Stimulated activated CD4-positive, alpha-beta T cell treated with anti-CD3 and anti-CD28 coated beads, Interleukin-2, amount 100 ng/mL, for 24 hours (primary cell): ENCODE results near the gene ATG4B.

Experiments
- DNase-seq, 2 donors: peaks; one replicate each; pipeline ENCODE4 v3.0.0-alpha.2; 2020

Gene ATG4B

DNA sequence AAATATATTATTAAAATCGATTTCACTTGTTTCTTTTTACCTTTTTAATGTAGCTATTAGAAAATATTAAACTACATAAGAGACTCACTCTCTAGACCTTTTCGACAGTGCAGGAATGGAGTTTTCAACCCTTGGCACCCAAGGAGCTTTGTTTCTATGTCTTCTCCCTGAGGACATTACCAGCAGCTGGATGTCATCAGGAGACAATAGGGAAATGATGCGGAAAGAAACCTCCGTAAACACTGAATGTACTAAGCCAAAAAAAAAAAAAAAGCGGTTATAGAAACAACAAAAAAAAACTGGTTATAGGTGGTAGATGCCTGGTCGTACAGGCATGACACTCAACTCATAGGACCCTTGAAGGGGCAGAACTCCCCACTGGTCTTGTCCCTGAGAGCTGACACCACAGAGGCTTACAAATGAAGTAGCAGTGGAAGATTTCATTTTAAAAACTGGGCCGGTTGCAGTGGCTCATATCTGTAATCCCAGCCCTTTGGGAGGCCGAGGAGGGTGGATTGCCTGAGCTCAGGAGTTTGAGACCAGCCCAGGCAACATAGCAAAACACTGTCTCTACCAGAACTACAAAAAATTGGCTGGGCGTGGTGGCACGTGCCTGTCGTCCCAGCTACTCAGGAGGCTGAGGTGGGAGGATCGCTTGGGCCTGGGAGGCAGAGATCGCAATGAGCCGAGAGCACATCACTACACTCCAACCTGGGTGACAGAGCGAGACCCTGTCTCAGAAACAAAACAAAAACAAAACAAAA is 24.3 kb upstream of the ATG4B start:
- DNase-seq, result no peak

DNA sequence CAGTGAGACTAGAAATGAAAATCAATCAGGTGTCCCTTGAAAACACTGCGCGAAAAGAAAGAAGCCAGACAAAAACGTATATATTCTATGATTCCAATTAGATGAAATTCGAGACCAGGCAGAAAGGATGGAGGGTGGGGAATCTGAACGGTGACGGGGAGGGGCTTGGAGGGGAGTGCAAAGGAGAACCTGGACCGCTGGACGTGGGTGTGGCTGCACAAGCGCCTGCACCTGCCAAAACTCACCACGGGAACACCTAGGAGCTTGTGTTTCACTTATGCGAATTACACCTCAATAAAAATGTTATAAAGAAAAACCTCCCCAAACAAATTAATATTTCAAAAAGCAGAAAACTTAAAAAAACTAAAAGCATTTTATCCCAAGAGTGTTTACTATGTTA is 22.5 kb upstream of the ATG4B start:
- no peak for DNase-seq

DNA sequence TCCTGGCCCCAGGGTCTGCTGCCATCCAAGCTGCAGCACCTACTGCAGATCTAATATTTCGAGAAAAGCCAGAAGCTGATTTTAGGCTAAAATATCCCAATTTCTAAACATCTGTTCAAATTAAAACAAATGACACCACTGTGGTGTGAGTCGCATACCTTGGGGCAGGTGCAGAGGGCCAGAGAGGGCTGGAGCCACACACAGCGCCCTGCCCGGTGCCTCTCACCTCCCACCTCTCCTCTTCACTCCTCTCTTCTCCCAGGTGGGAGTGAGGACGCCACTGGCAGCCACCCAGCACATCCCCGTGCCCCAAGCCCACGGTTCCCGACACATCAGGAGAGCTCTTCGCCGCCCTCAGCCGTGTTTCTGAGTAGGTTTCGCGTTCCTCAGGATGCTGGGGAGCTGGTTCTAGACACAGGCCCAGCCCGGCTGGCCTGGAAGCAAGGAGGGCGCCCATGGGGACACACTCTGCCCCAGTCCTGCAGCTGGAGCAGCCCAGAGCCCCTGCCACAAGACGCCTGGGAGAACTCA is 21.9 kb upstream of the ATG4B start:
- DNase-seq, result no peak

DNA sequence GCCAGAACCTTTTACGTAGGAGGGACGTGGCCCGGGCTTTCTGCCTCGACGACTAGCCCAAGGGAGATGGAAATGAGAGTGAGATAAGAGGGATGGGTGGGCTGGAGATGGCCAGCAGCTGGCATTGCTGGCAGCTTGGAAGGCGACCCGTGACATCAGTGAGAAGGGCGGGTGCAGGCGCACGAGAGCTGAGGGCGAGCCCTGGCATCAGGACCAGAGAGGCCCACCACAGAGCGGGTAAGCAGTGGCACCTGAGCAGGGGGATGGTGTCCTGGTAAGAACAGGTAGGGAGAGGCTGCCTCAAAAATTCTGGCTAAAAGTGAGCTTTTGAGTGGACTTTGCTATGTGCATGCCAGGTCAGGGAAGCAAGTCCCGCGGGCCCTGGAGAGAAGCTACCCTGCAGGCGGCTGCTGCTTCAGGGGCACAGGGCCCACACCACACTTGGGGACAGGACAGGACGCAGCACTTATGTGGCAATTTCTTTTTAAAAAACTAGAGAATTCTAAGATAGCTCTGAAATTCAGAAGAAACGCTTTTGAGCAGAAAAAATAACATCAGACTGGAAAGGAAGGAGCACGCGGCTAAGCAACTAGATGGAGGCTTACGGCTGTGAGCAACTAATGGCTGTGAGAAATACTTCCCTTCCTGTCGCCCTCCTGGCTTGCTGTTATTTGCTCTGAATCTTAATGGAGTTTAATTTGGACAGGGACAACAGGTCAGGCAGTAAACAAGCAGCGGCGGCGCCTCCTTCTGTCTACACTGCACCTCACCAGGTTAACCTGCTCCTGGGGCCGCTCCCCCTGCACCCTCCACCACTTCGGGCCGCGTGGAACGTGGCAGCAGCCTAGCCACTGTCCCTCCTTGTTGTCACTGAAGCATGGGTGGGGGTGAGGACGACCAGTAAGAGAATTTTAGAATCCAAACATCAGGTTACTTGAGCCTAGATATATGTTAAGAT is 21.0 kb upstream of the ATG4B start:
- no peak for DNase-seq

DNA sequence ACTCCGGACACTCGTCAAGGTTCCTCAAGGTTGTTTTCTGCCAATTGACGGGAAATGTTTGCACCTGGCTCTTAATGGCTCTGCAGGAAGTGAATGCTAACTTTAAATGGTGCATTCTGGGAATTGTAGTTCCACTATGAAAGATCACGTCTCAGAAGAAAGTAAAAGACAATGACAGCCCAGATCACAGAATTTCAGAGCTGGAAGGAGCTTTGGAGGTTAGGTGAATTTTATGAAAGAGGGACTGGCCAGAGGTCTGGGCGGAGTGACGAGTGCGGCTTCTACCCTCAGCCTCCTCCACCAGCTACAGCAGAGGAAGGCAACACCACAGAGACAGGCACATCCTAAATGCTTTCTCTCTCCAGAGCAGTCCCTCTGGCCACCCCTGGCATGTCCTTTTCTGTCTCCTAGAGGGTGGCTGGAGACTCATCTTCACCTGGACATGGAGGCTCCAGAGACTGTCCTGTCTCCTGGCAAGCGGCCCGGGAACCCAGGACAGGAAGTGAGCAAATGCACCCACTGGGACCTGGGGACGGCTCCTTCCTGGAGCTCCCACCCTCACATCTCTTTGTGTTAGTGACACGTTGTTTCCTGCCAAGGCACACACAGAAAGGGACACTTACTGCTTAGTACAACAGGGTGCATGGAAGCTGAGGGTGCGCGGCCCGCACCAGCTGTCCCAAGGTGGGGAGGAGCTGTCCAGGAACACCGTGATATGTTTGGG is 19.9 kb upstream of the ATG4B start:
- DNase-seq, result peak in 1 of 2 donors; percentile 35

DNA sequence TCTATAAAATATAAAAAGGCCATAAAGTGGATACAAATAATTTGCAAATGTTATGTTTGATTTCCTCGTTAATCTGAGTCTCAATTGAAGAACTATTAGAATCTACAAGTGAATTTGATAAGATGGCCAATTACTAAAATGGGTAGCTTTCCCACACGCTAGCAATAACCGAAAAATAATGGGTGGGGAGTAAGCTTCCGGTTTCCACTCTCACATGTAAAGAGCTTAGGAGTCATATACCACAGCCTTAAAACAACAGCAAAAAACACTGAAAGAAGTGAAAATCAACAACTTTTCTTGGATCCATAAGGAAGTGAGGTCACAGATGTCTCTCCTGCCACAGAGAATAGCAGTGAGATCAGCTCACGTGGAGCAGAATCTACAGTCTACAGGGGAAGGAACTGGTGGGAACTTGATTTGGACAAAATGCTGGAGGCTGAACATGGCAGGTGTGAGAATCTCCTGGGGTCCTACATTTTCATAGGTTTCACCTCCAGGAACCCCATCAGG is 19.1 kb upstream of the ATG4B start:
- DNase-seq, result no peak

DNA sequence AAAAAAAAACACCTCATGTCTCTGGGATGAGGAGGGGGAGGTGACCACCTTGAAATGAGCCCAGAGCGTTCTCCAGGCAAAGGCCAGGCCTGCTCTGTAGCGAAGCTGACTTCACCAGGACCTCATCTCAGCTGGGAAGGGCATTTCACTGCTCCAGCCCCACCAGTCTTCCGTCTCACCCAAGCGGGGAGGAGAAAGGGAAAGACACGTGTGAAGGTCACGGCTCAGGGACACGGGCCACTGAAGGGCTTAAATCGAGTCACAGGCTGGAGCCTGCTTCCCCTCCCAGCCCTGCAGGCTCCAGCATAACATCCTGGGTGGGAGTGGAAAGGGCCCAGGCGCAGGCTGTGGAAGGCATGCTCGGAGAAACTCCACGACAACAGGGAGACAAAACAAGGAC is 18.7 kb upstream of the ATG4B start:
- no peak for DNase-seq

DNA sequence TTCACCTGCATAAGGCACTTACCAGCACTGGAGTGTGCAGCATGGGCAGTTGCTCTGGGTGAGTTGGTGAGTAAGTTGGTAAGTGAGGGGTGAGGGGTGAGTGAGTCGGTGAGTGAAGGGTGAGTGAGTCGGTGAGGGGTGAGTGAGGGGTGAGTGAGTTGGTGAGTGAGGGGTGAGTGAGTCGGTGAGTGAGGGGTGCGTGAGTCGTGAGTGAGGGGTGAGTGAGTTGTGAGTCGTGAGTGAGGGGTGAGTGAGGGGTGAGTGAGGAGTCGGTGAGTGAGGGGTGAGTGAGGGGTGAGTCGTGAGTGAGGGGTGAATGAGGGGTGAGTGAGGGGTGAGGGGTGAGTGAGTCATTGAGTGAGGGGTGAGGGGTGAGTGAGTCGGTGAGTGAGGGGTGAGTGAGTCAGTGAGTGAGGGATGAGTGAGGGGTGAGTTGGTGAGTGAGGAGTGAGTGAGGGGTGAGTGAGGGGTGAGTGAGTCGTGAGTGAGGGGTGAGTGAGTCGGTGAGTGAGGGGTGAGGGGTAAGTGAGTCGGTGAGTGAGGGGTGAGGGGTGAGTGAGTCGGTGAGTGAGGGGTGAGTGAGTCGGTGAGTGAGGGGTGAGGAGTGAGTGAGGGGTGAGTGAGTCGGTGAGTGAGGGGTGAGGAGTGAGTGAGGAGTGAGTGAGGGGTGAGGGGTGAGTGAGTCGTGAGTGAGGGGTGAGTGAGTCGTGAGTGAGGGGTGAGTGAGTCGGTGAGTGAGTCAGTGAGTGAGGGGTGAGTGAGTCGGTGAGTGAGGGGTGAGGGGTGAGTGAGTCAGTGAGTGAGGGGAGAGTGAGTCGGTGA is 17.7 kb upstream of the ATG4B start:
- DNase-seq, result peak; percentile 16 to 29

DNA sequence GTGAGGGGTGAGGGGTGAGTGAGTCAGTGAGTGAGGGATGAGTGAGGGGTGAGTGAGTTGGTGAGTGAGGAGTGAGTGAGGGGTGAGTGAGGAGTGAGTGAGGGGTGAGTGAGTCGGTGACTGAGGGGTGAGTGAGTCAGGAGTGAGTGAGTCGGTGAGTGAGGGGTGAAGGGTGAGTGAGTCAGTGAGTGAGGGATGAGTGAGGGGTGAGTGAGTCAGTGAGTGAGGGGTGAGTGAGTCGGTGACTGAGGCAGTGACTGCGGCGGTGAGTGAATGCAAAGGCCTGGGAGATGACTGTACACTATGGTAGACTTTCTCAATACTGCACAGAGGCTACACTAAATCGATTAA is 17.1 kb upstream of the ATG4B start:
- peak; percentile 65 to 74 for DNase-seq

DNA sequence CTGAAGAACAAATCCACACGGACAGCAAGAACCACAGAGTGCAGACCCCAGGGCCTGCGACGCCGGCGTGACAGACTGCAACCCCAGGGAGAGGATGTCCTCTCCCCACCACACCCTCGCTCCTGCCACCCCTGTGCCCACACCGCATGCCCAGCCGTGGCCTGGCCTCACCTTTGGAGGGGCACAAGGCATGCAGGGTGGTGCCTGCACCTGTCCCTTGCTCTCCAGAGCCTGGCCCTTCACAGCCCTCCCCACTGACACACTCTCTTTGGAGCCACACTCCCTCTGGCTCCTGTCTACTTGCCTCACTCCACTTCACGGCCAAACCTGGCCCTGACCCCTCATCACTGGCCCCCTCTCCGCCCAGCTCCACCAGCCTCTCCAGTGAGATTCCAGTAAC is 9.8 kb upstream of the ATG4B start:
- DNase-seq, result no peak

DNA sequence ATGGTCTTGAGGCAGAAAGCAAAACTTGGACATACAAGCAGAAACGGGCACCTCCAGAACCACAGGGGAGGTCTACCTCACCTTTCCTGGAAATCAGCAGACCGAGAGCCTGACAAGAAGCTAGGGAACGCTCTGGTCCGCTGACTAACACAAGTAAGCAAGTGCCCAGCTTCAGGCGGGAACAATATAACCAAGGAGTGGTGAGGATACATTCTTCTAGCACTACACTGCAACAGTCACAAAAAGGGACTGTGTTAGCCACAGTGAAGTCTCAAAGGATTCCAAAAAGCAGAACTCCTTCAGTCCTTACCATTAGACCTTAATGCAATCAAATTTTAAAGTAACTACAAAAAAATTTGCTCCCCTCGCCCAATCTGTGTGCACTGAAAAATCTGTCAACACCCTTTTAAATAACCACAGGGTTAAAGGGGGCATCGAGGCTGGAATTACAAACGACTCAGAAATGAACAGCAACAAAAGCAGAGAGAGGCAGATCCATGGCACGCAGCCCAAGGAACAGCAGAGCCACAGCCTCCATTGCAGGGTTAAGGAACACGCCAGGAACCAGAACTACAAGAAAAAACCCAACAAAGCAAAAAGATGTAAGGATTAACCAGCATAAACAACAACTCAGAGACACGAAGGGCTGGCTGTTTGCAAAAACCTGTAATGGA is 7.6 kb upstream of the ATG4B start:
- no peak for DNase-seq

DNA sequence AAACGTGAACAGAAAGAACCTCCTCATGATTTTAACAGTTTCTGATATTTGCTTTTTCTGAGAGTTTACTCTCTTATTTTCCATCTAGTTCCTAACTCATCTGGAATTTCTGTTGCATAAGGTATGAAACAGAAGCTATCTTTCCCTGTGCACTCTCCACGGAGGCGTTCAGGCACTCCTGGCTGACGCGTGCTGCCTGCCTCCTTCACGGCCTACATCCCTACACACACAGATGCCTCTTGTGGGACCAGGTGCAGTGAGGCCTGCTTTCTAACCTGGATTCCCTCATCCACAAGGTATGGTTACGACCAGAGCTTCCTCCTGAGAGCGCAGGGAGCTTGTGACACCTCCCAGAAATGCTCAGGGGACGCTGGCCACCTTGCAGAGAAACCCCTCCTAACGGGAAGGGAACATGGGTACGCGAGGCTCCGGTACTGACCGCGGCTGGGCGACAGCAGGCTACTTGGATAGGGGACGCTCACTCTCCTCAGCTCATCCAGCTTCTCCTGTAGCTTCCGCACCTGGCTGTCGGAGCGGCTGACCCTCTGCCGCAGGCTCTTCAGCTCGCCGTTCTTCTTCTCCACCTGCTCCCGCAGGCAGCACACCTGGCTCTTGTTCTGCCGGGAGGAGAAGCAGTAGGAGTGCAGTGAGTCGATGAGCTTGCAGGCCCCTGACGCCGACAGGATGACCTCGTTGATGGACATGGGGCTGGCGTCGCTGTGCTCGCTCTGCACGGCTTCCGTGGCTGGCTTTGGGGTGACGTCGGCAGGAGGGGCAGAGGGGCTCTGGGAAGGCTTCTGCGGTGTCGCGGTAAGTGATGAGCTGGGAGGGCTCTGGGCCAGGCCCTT is 4.8 kb upstream of the ATG4B start:
- DNase-seq, result no peak

DNA sequence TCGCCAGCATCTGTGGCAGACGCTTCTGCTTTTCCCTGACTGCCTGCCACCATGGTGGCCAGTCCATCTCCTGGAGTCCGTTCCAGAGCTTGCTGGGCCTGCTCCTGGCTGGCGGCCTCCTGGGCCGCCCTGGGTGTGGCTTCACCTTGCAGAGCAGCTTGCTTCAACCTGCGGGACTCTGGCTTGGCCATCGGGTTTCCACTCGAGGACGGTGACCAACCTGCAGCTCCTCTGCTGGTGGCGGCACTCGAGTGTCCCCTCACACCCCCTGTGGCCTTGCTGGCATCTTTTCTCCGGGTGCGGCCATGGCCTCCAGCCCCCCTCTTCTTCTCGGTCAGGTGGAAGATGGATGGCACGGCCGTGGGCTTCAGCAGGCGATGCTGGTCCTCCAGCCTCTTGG is 3.9 kb upstream of the ATG4B start:
- no peak for DNase-seq

DNA sequence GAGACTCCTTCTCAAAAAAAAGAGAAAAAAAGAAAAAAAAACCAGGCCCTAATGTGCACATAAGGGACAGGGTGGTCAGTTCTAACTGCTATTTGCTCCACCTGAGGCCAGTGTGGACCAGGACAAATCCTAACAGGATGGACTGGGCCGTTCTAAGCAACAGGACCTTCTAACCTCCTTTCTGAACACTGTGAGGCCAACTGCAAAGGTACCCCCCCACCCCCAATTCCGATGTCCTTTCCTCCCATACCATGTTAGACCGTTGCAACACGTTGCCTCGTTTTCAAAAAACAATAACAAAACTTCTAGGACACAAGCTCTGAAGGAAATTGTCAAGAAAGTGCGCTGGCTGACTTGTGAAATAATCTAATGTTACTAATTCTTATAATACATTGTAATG is 1.7 kb upstream of the ATG4B start:
- no peak for DNase-seq

DNA sequence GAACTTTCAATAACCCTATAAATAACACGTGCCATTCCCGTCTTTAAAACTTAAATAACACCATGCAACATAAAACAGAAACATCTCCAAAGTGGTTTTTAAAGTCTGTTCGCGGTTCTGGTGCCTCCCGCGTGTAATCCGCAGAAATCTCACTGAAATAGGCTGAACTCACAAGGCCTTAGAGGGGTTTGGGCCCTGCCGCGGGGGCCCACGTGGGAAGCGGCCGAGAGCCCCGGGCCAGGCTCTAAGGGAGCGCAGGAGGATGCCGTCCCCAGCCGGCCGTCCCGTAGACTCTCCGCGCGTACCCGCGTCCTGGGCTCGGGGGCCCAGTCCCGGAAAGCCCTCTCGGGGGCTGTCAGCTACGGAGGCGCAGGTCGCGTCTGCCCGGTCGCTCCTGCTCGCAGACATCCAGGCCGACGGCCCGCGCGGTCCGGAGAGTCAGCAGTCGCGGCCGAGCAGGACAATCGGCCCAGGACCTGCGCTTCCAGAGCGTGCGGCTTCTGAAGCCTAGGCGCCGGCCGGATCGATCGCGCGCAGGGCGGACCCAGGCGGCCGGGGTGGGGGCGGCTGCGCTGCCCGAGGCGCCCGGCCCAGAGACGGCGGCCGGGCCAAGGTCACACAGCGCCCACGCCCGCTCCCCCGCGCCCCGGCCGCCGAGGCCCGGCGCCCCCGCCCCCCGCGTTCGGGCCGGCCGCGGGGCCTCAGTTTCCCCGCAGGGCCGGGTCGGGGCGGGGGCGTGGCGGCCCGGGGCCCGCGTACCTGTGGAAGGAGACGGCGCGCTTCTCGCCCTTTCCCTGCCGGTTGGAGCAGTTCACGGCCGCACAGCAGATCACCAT is 1.1 kb upstream of the ATG4B start:
- DNase-seq, result peak; percentile 34 to 57

DNA sequence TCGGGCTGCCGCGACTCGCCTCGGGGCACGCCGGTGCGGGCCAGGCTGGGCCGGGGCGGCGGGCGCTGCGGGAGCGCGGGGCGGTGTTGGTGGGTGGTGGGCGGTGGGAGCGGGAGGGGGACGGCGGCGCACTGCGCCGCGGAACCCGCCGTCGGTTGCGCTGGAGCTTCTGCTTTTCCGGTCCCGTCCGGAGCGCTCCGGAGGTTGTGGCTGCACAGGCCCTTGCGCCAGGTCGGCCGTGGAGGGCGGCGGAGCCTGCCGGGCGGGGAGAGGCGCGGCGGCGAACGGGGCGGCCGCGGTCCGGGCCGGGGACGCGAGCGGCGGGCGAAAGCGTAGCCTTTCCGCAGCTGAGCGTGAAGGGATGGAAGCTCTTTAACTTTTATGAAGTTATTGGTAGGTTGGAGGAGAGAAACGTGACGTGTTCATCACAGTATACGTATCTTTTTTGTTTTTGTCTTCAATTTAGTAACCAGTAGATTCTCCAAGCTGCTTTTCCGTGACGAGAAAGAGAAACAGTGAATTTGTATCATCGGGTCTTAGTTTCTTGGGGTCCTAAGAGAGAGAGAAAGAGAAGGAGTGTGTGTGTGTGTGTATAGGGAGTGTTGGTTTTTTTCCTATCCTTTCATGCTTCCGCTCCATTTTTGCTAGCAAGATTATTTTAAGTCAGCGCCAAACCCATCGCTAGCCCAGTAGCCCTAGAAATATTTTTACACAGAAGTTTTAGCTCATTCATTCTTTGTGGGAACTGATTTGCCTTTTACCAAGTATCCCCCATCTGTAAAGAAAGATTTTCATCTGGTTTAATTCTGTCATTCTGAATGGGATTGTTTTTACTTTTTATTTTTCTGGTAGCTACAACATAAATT is 535 bp downstream of the ATG4B start:
- DNase-seq, result peak; percentile 56 to 64

DNA sequence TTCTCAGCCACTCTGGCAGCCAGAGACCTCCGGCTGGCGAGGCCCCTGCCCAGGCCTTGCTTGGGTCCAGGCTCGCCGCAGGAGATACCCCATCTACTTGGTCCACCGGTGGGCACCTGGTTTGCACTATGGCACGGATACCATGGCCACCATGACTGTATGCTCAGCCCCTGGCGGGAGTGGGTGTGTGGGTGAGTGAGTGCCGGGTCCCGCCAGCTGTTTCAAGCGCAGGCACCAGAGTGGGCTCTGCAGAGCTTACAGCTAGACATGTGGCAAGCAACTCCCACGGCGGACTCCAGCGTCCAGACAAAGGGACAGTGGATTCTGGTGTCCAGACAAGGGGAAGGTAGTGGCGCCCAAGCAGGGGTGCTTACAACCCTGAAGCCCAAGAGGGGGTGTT is 1.4 kb downstream of the ATG4B start:
- DNase-seq, result no peak

DNA sequence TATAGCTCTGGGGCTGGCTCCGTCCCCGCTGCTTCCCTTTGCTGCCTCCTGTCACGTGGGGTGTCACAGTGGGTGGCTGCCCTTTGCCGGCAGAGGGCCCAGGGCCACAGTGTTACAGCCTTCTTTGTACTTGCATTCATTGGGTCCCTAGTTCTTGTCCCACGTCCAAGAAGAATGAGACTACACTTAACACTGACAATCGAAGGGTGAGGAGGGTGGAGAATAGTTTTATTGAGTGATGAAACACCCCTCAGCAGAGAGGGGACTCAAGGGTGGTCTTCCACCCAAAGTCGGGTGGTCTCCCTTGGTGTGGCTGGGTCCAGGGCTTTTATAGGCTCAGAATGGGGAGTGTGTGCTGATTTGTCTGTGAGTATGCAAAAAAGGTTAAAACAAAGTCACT is 1.9 kb downstream of the ATG4B start:
- DNase-seq, result no peak
